Smooth muscle cell of the brain vasculature (primary cell): Measurements from ENCODE around the gene ATP2C2.
"Not testable (repeated sequence)": the region's sequence is repeated elsewhere in the genome, so short reads cannot be mapped to it uniquely, and the experiment has no call there.

ENCODE experiments used
- DNase-seq: peaks from one replicate; pipeline ENCODE4 v3.0.0-alpha.2; 2012; ENCODE audit warnings: low read depth, low spot score

Gene ATP2C2

DNA sequence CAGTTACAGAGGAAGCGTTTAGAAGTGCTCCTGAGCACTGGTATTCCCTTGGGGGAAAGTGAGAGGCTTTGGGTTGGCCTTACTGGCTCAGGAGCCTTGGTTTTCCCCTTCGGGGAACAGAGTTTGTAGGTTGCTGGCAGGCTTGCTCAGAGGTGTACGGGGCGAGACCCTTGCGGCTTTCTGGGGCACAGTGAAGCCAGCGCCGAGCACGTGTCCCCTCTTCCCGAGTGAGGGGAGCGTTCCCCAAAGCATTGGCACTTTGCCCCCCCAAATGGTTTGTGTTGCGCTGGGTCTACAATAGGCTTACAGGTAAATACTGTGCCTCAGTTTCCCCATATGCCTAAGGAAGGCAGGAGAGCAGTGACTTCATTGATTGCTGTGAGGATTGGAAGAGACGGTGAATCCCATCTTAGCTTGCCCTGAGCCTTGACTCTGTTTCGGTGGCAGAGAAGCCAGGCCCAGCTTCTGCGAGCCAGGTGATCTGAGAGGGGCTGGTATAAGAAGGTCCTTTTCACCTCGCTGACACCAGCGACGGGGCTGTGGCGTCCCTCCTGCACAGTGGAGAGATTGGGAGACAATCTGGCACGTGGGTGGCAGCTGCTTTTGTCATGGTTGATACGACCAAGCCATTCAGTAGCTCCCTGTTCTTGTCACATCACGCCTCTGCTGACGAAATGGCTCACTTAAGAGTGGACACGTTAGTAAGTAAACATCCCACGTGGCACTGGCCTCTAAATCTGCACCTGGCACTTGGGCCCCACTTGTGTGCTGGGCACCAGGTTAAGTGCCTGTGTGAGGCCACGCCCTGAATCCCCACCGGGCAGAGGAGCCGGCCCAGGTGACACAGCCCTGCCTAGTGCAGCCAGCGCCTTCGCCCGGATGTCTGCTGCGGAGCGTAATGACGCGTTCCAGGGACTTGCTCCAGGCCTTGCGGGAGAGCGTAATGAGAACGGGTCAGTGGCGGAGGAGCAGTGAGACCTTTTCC lies 81.1 kb downstream of the ATP2C2 start:
- no peak for DNase-seq

DNA sequence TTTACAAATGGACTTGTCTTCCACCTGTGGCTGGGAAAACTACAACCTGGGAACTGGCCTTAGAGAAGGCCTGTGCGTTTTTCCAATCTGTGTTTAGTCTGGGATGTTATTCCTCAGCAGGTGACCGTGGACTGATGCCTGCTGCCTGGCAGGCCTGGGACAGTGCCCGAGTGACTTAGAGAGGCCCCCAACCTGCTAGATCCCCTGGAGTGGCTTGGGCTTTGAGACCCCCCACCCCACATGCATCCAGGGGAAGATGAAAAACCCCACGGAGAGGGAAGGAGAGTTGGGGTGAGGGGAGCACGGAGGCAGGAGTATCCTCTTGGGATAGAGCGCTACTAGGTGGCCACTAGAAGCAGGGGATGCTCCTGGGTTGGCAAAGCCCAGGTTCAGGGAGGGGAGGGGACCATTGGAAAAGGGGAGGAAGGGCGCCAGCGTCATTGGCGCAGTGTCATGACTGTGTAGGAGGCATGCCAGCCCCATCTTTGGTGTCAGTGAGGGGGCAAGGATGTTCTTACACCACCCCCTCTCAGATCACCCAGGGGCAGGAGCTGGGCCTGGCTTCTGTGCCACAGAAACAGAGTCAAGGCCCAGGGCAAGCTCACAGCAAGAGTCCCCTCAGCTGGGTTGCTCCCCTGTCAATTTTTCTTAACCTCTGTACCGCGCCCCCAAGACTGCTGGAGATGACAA lies 82.0 kb downstream of the ATP2C2 start:
- DNase-seq, result no peak

DNA sequence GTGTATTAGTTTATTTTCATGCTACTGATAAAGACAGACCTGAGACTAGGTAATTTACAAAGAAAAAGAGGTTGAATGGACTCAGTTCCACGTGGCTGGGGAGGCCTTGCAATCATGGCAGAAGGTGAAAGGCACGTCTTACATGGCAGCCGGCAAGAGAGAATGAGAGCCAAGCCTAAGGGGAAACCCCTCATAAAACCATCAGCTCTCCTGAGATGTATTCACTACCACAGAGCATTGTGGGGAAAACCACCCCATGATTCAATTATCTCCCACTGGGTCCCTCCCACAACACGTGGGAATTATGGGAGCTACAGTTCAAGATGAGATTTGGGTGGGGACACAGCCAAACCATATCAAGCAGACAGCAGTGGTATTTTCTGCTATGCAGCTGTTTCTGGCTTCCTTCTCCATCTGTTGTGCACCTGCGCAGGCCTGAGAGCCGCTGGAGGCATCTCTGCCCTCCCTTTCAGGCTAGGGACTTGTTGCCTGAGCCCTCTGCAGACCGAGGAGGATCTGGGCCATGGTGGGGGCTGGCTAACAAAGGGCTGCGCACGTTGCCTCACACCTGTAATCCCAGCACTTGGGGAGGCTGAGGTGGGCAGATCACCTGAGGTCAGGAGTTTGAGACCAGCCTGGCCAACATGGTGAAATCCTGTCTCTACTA lies 82.8 kb downstream of the ATP2C2 start:
- not testable (repeated sequence) for DNase-seq

DNA sequence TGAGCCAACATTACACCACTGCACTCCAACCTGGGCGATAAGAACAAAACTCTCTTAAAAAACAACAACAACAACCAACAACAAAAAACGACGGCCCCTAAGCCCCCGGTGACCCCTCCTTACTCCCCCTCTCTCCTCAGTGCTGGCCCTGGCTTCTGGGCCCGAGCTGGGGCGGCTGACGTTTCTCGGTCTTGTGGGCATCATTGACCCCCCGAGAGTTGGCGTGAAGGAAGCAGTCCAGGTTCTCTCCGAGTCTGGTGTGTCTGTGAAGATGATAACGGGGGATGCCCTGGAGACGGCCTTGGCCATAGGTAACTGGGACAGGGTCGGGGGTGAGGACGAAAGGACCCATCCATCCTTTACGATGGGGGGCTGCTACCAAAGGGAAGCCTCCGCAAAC lies 83.4 kb downstream of the ATP2C2 start:
- no peak for DNase-seq

DNA sequence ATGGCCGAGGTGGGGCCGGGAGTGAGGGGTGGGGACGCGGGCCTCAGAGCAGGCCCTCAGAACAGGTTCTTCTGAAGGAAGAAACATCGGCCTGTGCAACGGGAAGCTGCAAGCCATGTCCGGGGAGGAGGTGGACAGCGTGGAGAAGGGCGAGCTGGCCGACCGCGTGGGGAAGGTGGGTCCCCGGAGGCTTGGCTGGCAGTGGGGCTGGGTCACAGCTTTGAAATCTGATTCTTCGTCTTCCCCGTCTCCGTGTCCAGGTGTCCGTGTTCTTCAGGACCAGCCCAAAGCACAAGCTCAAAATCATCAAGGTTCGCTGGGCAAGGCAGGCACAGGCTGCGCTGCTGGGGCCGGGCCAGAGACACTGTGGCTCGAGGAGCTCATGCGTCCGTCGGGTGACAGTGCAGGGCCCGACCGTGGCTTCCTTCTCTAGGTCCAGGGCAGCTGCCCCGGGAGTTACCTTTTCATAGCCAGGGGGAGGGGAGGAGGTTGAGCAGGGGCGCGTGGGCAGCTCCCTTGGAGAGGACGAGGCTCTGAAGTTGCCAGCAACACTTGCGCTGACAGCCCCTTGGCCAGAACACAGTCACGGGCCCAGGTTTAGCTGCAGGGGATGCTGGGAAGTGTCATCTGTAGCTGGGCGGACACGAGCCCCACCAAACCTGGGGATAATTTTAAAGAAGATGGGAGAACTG lies 84.9 kb downstream of the ATP2C2 start:
- no peak for DNase-seq

DNA sequence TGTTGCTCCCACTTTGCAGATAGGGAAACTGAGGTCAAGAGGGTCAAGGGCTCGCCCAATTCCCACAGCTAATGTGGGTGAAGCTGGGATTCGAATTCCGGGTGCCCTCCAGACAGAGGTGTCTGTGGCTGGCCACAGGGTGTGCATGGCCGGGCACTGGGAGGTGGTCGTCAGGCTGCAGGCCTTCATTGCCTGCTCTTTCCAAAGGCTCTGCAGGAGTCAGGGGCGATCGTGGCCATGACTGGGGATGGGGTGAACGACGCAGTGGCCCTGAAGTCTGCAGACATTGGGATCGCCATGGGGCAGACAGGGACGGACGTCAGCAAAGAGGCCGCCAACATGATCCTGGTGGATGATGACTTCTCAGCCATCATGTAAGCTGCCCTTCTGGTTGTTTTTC lies 86.3 kb downstream of the ATP2C2 start:
- no peak for DNase-seq

DNA sequence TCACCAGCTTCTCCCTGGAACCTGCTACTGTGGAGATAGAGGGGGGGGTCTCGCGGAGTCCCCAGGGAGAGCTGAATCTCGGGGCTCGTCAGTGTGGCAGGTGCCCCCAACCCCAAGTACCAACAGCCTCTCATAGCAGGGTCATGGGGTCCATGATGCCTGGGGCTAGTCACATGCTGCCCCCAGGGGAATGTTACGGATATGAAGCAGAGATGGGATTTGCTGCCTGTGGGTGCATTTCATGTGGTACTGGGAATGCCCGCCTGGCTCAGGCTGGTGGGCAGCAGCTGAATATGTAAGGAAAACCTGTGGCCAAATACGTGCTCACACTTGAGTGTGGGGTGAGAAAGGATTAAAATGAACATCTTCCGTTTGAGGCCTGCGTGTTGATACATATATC lies 86.7 kb downstream of the ATP2C2 start:
- no peak for DNase-seq

DNA sequence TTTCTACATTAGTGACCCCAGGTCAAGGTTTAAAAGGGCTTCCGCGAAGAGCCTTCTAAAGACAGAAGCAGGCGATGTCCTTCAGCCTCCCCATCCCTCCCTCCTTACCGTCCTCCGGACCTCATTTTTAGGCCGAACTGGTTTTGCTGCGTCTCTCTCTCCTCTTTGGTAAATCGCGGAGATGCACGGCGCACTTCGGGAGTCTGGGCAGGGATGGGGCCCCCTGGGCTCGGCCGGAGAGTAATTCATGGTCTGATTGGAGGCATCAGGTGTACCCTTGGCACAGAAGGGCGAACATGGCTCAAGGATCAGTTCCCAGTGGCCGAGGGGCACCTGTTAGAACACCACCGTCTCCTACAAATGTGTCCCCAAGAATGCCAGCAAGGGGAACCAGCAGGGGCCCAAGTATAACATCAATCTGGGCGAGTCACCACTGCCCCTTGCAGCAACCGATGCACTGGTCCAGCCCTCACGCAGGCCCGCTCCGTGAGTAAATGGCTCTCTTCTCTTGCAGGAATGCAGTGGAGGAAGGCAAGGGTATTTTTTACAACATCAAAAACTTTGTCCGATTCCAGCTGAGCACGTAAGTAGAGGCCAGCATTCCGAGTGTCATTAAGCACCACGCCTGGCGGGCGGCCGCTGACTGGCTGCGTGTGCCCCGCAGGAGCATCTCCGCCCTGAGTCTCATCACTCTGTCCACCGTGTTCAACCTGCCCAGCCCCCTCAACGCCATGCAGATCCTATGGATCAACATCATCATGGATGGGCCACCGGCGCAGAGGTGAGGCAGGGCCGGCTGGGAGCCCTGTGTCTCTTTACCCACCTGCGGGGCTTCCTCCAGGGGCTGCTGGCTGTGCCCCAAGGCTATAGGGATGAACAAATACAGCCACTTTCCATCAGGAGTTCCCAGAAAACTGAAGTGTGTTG lies 90.5 kb downstream of the ATP2C2 start:
- DNase-seq, result no peak

DNA sequence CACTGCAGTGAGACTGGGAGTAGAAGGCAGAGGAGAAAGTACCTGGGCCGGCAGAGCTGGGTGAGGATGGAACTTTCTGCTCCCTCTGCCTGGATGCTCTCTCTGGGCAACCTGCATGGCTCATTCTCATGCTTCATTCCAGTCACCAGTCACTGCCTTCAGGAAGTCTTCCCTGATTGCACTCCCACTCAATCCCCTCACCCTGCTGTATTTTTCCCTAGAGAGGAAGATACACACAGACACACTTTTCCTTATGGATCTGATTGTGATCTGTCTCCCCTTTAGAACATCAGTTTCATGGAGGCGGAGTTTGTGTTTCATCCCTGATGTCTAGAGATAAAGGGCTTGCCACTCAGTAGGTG lies 91.2 kb downstream of the ATP2C2 start:
- DNase-seq, result no peak

DNA sequence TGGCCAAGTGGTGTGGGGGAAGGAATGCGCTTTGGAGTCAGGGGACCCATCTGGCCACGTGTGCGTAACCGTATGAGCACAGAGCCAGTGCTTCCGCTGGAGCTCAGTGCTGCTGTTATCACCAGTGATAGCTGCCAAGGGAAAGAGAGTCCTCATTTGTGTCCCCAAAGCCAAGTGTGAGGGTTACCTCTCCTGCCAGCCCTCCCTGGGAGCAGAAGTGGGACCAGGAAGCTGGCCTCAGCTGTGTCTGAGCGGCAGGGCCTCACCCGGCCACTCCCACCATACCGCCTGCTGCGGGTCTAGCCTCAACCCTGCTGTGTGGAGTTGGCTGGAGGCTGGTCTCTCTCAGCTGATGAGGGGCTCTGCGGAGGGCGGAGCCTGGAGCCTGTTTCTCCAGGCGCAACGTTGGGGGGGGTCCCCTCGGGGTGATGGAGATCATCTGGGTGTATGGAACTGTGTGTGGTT lies 91.6 kb downstream of the ATP2C2 start:
- no peak for DNase-seq

DNA sequence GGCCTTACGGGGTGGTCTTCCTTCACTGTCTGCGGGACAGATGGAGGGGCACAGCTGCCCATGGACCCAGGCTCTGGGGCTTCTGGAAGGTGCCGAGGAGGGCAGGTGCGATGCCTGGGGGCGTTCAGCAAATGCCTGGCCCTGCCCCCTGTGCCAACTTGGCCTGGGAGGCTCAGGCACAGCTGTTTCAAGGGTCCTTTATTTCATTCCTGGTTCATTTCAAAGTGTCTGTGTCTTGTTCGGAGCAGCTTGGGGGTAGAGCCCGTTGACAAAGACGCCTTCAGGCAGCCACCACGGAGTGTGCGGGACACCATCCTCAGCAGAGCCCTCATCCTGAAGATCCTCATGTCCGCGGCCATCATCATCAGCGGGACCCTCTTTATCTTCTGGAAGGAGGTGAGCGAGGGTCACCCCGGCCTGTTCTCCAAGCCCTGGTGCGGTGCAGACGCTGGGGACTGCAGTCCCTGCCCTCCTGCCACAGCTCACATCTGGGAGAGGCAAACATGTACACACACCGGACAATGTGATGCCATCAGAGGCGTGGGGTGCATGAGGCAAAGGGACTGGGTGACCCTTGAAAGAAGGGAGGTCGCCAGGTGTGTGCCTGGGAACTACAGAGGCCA lies 92.2 kb downstream of the ATP2C2 start:
- DNase-seq, result no peak

DNA sequence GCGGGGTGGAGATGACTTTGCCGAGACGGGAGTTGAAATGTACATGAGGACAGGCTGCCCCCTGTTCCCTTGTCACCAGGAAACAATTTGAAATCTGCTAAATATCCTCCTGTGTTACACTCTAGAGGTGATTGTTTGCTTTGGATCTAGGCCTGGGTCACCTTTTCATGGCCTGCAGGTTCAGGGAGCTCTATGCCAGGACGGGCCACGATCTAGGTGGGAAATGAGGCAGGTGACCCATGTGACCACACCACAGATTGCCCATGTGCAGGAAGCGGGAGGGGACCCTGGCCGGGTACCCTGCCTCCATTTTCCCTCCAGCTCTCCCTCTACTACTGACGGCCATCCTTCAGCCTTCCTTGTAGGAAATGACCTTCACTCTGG lies 92.7 kb downstream of the ATP2C2 start:
- DNase-seq, result no peak

DNA sequence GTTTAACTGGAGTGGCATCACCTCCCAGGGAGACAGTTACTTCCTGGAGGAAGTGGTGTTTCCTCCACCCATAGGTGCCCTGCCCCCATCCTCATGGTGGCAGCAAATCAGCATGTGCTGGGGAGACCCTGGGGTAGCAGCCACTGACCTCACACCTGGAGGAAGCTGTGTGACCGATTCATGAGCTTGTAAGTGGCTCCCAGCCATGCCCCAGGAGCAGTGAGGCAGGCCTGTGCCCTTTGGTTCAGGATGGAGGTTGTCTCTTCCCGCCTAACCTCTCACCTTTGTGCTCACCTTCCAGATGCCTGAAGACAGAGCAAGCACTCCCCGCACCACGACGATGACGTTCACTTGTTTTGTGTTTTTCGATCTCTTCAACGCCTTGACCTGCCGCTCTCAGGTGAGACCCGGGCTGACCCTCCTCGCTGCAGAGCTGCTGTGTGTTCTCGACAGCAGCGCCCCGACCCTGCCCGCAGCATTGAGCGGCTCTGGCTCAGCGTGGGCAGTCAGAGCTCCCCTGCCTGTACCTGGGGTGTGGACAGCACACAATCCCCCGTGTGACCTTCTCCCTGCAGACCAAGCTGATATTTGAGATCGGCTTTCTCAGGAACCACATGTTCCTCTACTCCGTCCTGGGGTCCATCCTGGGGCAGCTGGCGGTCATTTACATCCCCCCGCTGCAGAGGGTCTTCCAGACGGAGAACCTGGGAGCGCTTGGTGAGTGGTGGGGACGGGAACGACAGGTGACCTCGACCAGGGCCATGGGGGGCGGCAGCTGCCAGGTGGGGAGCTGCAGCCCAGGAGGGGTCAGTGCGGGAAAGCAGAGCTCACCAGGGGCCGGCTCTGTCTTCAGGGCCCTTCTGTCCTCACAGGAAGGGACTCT lies 93.3 kb downstream of the ATP2C2 start:
- DNase-seq, result no peak

DNA sequence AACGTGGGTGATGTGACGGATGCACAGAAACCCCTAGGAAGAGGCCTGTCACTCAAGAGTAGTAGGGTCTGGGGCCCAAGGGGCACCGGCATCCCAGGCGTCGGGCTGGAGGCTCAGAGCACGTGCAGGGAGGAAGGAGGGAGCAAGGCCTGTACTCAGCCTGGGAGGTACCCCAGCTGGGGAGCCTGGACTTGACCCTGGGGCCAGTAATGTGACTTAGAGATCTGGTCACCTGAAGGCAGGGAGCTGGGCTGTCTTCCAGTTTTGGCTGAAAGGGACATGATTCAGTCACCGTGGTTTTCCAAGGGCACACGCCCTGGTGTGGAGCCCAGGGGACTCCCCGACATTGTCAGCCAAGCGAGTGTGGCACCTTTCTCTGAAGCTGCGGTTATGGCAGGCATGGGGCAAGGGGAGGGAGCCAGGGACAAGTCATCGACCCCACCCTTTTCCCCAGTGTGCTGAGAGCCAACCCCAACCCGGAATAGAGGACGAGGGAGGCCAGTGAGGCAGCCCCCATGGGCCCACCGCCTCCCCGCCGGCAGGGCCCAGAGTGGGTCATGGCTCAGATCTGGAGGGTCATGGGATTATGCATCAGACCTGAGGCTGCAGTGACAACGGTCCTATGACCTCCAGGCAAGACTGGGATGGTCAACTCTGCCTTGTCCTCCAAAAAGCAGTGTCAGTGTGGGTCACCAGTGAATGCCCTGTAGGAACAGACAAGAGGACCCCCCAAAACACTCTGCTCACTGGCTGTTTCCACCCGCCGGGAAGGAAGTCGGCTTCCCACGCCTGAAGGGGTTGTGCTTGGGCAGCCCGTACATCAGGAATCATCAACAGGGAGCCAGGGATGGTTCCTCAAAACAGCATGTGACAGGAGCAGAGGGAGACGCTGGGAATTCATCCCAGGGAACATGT lies 94.2 kb downstream of the ATP2C2 start:
- no peak for DNase-seq

DNA sequence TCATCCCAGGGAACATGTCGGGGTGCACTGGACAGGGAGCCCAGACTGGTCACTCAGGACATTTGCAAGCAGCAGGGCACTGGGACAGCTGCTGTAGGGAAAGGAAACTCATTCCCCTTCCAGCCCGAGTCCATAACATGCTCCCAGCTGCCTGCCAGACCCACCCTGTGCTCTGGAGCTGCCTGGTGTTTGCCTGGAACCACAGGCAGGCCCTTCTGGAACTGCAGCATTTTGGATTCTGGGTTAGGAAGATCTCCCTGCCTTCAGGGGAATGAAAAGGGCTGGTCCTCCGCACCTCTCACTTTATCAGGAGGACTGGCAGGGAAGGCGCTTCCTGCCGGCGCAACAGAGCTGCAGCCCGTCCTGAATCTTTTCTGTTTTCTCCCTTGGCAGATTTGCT lies 94.9 kb downstream of the ATP2C2 start:
- DNase-seq, result no peak

DNA sequence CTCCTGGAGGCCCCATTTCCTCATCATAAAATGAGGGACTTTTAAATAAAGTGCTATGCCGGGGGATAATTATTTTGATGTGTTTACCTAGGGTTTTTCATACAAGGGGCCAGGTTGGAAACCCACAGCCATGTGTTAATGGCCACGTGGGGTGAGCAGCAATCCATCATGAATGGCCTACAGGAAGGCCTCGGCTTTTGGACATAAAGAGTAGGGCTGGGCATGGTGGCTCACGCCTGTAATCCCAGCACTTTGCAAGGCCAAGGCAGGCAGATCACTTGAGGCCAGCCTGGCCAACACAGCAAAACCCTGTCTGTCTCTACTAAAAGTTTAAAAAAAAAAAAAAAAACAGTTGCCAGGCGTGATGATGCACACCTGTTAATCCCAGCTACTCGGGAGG lies 95.8 kb downstream of the ATP2C2 start:
- DNase-seq, result no peak

DNA sequence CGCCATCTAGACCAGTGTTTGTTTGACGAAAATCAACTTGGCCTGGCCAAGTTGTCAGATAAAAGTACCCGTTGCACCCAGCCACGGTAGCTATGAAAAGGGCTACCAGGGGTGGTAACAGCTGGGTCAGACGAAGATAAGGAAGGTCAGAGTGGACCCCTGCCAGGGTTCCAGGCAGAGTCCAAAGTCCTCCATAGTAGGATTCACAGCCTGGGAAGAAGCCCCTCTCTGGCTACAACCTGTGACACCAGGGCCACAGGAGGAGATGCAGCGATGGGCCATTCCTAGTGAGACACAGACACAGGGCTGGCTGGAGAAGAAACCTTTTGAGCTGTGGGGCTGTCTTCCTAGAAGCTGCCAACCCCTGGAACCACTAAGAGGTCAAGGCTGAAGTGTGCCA lies 96.8 kb downstream of the ATP2C2 start:
- DNase-seq, result no peak

DNA sequence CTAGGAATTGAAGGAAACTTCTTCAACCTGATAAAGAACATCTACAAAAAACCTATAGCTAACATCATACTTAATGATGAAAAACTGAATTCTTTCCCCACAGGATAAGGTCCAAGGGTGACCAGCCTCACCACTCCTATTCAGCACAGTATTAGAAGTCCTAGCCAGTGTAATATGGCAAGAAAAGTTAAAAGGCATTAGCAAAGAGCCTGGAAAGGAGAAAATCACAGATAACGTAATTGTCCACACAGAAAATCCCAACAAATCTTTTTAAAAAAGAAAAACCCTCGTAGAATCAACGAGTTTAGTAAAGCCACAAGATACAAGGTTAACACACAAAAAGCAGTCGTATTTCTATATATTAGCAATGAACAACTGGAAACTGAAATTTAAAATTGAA lies 98.4 kb downstream of the ATP2C2 start:
- DNase-seq, result no peak
